SIG-M5 treated with dmso at 0.1 percent for 504 hours (cell line): ENCODE results near the gene TFG.

ENCODE experiments used
- DNase-seq: peaks from one replicate; lab custom pipeline; 2025; ENCODE audit not compliant: unreplicated experiment; lab: John Stamatoyannopoulos, UW

Gene TFG

GRCh38 chr3:100703865-100704264 lies 5.4 kb upstream of the TFG start:
- DNase-seq, result no peak

DNA sequence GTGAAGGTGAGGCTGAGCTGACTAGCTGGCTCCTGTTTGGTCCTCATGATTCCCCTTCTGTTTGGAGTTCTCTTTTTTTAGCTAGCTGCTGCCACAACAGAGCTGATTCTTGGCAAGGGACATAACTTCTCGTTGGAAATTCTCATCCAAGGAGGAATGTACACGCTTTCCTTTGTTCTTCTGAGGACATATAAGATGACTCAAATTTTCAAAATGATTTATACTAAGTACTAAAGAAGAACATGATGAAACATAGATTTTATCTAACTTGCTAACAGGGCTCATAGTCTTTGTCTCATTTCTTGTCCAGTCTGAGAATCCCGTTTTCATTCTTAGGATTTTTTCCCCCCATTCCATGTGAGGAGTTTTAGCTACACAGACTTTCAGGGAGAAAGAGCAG lies 2.9 kb upstream of the TFG start:
- no peak for DNase-seq

GRCh38 chr3:100708644-100708988 lies 678 bp upstream of the TFG start:
- no peak for DNase-seq

DNA sequence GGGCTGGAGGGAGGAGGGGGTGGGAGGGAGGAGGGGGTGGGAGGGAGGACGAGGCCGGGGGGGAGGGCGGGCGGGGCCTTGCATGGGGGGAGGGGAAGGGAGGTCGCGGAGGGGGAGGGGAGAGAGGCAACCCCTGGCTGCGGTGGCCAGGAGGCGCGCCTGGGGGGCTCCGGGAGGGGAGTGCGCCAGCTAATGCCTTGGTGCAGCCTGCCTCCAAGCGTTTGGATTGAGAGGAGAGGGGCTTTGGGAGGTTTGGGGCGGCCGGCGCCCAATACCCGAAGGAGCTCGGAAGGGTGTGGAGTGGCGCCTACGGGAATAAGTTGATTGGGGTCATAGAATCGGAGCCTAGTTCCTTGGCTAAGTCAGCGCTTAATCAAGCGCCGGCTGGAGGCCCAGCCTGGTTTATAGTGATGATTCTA lies 557 bp downstream of the TFG start:
- DNase-seq, result peak; percentile 38

GRCh38 chr3:100710261-100710968 lies 1.1 kb downstream of the TFG start:
- DNase-seq, result peak; percentile 90

- DNase-seq, result no peak
These were observed 5.9 kb downstream of the TFG start for GRCh38 chr3:100715176-100715575.

GRCh38 chr3:100717063-100717462 lies 7.8 kb downstream of the TFG start:
- DNase-seq, result no peak

GRCh38 chr3:100717637-100718487 lies 8.6 kb downstream of the TFG start:
- DNase-seq, result no peak

- DNase-seq, result no peak
These were observed 9.8 kb downstream of the TFG start for GRCh38 chr3:100719136-100719535.

- no peak for DNase-seq
These were observed 11.1 kb downstream of the TFG start for GRCh38 chr3:100720426-100720825.

DNA sequence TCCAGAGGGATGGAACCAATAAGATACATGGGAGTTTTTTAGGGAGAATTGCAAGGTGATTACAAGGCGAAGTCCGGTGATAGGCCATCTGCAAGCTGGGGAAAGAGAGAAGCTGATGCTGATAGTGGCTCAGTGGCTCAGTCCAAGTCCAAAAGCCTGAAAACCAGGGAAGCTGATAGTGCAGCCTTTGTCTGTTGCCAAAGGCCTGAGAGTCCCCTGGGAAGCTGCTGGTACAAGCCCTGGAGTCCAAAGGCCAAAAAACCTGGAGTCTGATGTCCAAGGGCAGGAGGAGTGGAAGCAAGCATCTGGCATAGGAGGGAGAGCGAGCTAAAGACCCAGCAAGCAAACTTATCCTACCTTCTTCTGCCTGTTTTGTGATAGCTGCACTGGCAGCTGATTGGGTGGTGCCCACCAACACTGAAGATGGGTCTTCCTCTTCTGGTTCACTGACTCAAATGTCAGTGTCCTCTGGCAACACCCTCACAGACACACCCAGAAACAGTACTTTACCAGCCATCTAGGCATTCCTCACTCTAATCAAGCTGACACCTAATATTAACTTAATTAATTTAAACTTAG lies 16.7 kb downstream of the TFG start:
- no peak for DNase-seq

- no peak for DNase-seq
These were observed 17.4 kb downstream of the TFG start for GRCh38 chr3:100726706-100727105.

DNA sequence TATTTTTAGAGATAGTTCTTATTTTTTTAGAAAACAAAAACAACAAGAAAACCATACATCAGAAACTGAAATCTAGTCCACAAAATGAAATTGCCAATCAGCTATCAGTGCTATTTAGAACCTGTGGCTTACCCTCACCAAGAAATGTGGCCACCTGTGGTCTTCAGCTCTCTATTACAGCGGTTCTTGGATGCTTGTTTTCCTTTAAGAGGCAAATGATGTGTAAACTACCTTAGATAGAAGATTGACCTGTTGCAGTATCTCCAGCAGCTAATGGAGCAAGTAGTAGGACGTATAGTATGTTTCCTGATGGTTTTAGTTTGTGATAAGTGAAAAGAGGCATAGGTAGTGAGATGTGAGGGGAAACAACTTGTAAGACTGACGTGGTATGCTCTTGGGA lies 21.2 kb downstream of the TFG start:
- no peak for DNase-seq

DNA sequence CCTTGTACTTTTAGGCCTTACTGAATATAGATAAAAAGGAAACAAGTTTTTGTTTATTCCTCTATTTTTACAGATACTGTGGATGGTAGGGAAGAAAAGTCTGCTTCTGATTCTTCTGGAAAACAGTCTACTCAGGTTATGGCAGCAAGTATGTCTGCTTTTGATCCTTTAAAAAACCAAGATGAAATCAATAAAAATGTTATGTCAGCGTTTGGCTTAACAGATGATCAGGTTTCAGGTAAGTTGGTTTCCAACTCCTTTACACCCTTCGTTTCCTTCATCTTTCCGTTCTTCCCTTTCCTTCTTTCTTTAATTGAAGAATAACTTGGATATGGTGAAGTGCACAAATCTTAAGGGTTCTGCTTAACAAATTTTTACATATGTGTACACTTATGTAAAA lies 23.1 kb downstream of the TFG start:
- DNase-seq, result no peak

- no peak for DNase-seq
These were observed 28.0 kb downstream of the TFG start for GRCh38 chr3:100737334-100737733.

DNA sequence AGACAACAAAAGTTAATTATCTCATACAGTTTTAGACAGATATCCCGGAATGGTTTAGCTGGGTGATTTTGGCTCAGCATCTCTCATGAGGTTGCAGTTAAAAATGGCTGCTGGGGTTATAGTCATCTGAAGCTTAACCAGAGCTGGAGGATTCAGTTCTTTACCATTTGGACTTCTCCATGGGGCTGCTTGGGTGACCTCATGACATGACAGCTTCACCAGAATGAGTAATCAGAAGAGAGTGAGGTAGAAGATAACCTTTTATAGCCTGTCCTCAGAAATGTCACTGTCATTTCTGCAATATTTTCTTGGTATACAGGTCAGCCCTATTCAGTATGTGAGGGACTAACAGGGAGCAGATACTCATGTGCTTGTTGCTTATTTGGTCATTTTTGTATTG lies 30.9 kb downstream of the TFG start:
- DNase-seq, result no peak

DNA sequence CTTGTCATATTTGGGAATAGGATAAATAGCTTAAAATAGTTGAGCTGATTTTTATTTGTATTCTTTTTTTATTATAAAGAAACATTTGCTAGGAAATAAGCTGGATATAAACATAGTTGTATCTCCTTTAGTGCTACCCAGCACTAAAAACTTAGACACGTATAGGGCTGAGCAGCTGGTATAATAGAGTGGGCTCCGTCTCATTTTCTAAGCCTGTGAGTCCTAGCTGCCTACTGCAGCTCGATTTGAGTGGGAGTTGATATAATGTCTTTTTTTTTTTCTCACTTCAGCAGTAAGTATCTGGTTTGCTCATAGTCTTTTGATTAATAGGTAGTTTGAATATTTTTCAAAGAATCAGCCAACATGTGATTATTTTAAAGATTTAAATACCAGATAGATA lies 34.2 kb downstream of the TFG start:
- DNase-seq, result no peak

- DNase-seq, result no peak
These were observed 35.4 kb downstream of the TFG start for GRCh38 chr3:100744671-100745070.

DNA sequence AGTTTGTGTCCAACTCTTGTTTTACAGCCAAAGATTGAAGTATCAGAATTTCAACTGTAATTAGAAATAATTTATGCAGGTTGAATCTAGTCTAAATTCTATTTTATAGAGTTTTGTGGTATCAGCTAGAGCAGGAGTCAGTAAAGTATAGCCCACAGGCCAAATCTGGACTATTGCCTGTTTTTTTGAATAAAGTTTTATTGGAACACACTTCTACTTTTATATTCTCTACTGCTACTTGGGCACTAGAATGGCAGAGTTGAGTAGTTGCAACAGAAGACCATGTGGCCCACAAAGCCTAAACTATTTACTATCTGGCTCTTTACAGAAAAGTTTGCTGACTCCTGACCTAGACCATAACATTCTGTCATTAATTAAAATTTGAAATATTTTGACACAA lies 36.3 kb downstream of the TFG start:
- DNase-seq, result no peak

GRCh38 chr3:100746092-100746491 lies 36.8 kb downstream of the TFG start:
- DNase-seq, result no peak

DNA sequence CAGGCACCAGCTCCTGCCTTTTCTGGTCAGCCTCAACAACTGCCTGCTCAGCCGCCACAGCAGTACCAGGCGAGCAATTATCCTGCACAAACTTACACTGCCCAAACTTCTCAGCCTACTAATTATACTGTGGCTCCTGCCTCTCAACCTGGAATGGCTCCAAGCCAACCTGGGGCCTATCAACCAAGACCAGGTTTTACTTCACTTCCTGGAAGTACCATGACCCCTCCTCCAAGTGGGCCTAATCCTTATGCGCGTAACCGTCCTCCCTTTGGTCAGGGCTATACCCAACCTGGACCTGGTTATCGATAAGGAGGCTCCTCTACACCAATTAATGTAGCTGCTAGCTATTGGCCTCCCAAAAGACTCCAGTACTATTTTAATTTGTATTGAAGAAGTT lies 38.9 kb downstream of the TFG start:
- DNase-seq, result no peak

GRCh38 chr3:100748967-100749366 lies 39.7 kb downstream of the TFG start:
- no peak for DNase-seq
